ENCODE results near the gene PIM1. TPM values are rescaled to one million over a fixed set of nuclear protein-coding genes. Genes with fewer than 3 reads are reported as not detected.

PIM1 gene
- total RNA-seq, 2 donors from 2014 or later: 4.8 to 35.3 TPM

- Histone ChIP-seq H3K27ac (no peak overlapping the region), H3K4me1 (replicated peaks) (no peaks in the 10 kb centered on the region), H3K27me3 (replicated peaks; ENCODE audit: insufficient read depth) (no peaks in the 10 kb centered on the region), H3K4me3 (no peak overlapping the region), H3K36me3 (no peaks in the 10 kb centered on the region), H3K9me3 (no peaks in the 10 kb centered on the region)
- DNase-seq (ENCODE audit: low spot score): no peak
- TF ChIP-seq POLR2AphosphoS5 (IDR thresholded peaks at IDR 0.05) (no peak), POLR2A (IDR thresholded peaks at IDR 0.05) (no peak), CTCF (IDR thresholded peaks at IDR 0.05) (no peak)
- WGBS: 73% methylated on average over 13 of the region's 13 CpGs
- intact Hi-C loops (cut with DNase I): loop anchor here (10.0 kb wide), 2 partner anchors 151 to 441 kb away; no protein-coding TSS in a partner anchor
Measured at GRCh38 chr6:37205175-37205996, 35.4 kb downstream of the PIM1 start.

GRCh38 chr6:37205997-37206340 lies 36.0 kb downstream of the PIM1 start:
- no peak overlapping the region for H3K27ac ChIP-seq
- intact Hi-C loops (cut with DNase I): loop anchor here (10.0 kb wide), 2 partner anchors 151 to 441 kb away; no protein-coding TSS in a partner anchor
- no peak for DNase-seq (ENCODE audit: low spot score)
- H3K27me3 ChIP-seq (replicated peaks; ENCODE audit: insufficient read depth): no peaks in the 10 kb centered on the region
- WGBS: 96% methylated on average over 4 of the region's 4 CpGs
- no peaks in the 10 kb centered on the region for H3K9me3 ChIP-seq
- H3K4me1 ChIP-seq (replicated peaks): no peaks in the 10 kb centered on the region
- H3K4me3 ChIP-seq: no peak overlapping the region
- H3K36me3 ChIP-seq: no peaks in the 10 kb centered on the region
- TF ChIP-seq POLR2A (IDR thresholded peaks at IDR 0.05): no peak
- no peak for TF ChIP-seq POLR2AphosphoS5 (IDR thresholded peaks at IDR 0.05)
- no peak for TF ChIP-seq CTCF (IDR thresholded peaks at IDR 0.05)

GRCh38 chr6:37206622-37207021 lies 36.7 kb downstream of the PIM1 start:
- H3K4me3 ChIP-seq: no peak overlapping the region
- no peak for DNase-seq (ENCODE audit: low spot score)
- H3K9me3 ChIP-seq: no peaks in the 10 kb centered on the region
- no peak overlapping the region for H3K27ac ChIP-seq
- H3K27me3 ChIP-seq (replicated peaks; ENCODE audit: insufficient read depth): no peaks in the 10 kb centered on the region
- no peaks in the 10 kb centered on the region for H3K36me3 ChIP-seq
- 93% methylated on average over 9 of the region's 9 CpGs for WGBS
- TF ChIP-seq CTCF (IDR thresholded peaks at IDR 0.05): no peak
- TF ChIP-seq POLR2A (IDR thresholded peaks at IDR 0.05): no peak
- TF ChIP-seq POLR2AphosphoS5 (IDR thresholded peaks at IDR 0.05): no peak
- intact Hi-C loops (cut with DNase I): loop anchor here (10.0 kb wide), 2 partner anchors 152 to 442 kb away; no protein-coding TSS in a partner anchor
- no peaks in the 10 kb centered on the region for H3K4me1 ChIP-seq (replicated peaks)

GRCh38 chr6:37207903-37208456 lies 38.0 kb downstream of the PIM1 start:
- Histone ChIP-seq H3K9me3 (no peaks in the 10 kb centered on the region), H3K4me3 (no peak overlapping the region), H3K4me1 (replicated peaks) (no peaks in the 10 kb centered on the region), H3K27me3 (replicated peaks; ENCODE audit: insufficient read depth) (no peaks in the 10 kb centered on the region), H3K27ac (no peak overlapping the region), H3K36me3 (no peaks in the 10 kb centered on the region)
- 67% methylated on average over 7 of the region's 7 CpGs for WGBS
- DNase-seq (ENCODE audit: low spot score): peak; percentile 61
- intact Hi-C loops (cut with DNase I): loop anchor here (2.0 to 10.0 kb wide), 3 partner anchors 35 to 443 kb away; no protein-coding TSS in a partner anchor
- TF ChIP-seq CTCF (IDR thresholded peaks at IDR 0.05) (peak; percentile 16 to 86 (median 57)), POLR2A (IDR thresholded peaks at IDR 0.05) (no peak)

All from prostate gland (tissue), 2 donors.